H9 (cell line): ENCODE measurements around the gene SSTR5. TPM values are rescaled to one million over a fixed set of nuclear protein-coding genes. Genes with fewer than 3 reads are reported as not detected.

Experiments used
- DNase-seq: peaks from one replicate; pipeline ENCODE4 v3.0.0-alpha.2; 2017
- H2AFZ ChIP-seq: one replicate; pipeline ENCODE4 v1.6.1; 2013; ENCODE audit warnings: mild to moderate bottlenecking, low read length, control low read depth, moderate library complexity
- H2AK5ac ChIP-seq: 2 replicates; pipeline ENCODE4 v1.6.1; 2013; ENCODE audit warnings: low read length, control low read depth, mixed read lengths; ENCODE audit not compliant: insufficient read length
- H2BK120ac ChIP-seq: one replicate; pipeline ENCODE4 v1.6.1; 2013; ENCODE audit warnings: low read depth, mild to moderate bottlenecking, low read length, control low read depth, inconsistent platforms; ENCODE audit not compliant: poor library complexity, severe bottlenecking
- H2BK12ac ChIP-seq: 2 replicates; pipeline ENCODE4 v1.6.1; 2013; ENCODE audit warnings: low read length, control low read depth, mixed read lengths, low read depth; ENCODE audit not compliant: insufficient read length
- H2BK15ac ChIP-seq: 2 replicates; pipeline ENCODE4 v1.6.1; 2013; ENCODE audit warnings: low read depth, low read length, control low read depth
- H2BK20ac ChIP-seq: one replicate; pipeline ENCODE4 v1.6.1; 2013; ENCODE audit warnings: low read depth, mild to moderate bottlenecking, low read length, control low read depth, inconsistent platforms; ENCODE audit not compliant: poor library complexity, severe bottlenecking
- H2BK5ac ChIP-seq: 2 replicates; pipeline ENCODE4 v1.6.1; 2013; ENCODE audit warnings: low read length, control low read depth, mixed read lengths; ENCODE audit not compliant: insufficient read length
- H3K14ac ChIP-seq: 2 replicates; pipeline ENCODE4 v1.6.1; 2013; ENCODE audit warnings: low read length, control low read depth; ENCODE audit not compliant: insufficient read depth
- H3K18ac ChIP-seq: 2 replicates; pipeline ENCODE4 v1.6.1; 2013; ENCODE audit warnings: low read depth, mild to moderate bottlenecking, mixed read lengths, low read length, control low read depth; ENCODE audit not compliant: insufficient read length
- H3K23ac ChIP-seq: 2 replicates; pipeline ENCODE4 v1.6.1; 2013; ENCODE audit warnings: low read length, control low read depth, mixed read lengths, low read depth; ENCODE audit not compliant: insufficient read length
- H3K23me2 ChIP-seq: 2 replicates; pipeline ENCODE4 v1.6.1; 2013; ENCODE audit warnings: low read depth, mild to moderate bottlenecking, mixed read lengths, low read length, control low read depth; ENCODE audit not compliant: insufficient read length, poor library complexity, severe bottlenecking
- H3K27ac ChIP-seq: 2 replicates; pipeline ENCODE4 v1.5.1; 2013; ENCODE audit warnings: low read length, control low read depth, mixed read lengths, low read depth; ENCODE audit not compliant: insufficient read length
- H3K27me3 ChIP-seq: 2 replicates; pipeline ENCODE4 v1.6.1; 2013; ENCODE audit warnings: low read length, control low read depth, inconsistent platforms; ENCODE audit not compliant: insufficient read depth
- H3K4ac ChIP-seq: 2 replicates; pipeline ENCODE4 v1.6.1; 2013; ENCODE audit warnings: low read depth, mild to moderate bottlenecking, control low read depth, inconsistent platforms, low read length, moderate library complexity
- H3K4me1 ChIP-seq: 2 replicates; pipeline ENCODE4 v1.6.1; 2013; ENCODE audit warnings: low read length, control low read depth, inconsistent platforms; ENCODE audit not compliant: insufficient read depth
- H3K4me2 ChIP-seq: 2 replicates; pipeline ENCODE4 v1.6.1; 2013; ENCODE audit warnings: low read length, control low read depth, mixed read lengths; ENCODE audit not compliant: insufficient read length, insufficient read depth
- H3K56ac ChIP-seq: 2 replicates; pipeline ENCODE4 v1.6.1; 2013; ENCODE audit warnings: low read depth, mild to moderate bottlenecking, mixed read lengths, low read length, control low read depth; ENCODE audit not compliant: insufficient read length
- H3K79me1 ChIP-seq: 2 replicates; pipeline ENCODE4 v1.6.1; 2013; ENCODE audit warnings: low read depth, mild to moderate bottlenecking, moderate library complexity, low read length, control low read depth, inconsistent platforms; ENCODE audit not compliant: insufficient read depth, poor library complexity, severe bottlenecking
- H3K79me2 ChIP-seq: 2 replicates; pipeline ENCODE4 v1.6.1; 2013; ENCODE audit warnings: low read length, control low read depth, inconsistent platforms; ENCODE audit not compliant: insufficient read depth
- H3K9ac ChIP-seq: 2 replicates; pipeline ENCODE4 v1.6.1; 2013; ENCODE audit warnings: low read length, control low read depth, mixed read lengths; ENCODE audit not compliant: insufficient read length; ENCODE audit errors: extremely low read depth
- H3K9me3 ChIP-seq: one replicate; pipeline ENCODE4 v1.6.1; 2013; ENCODE audit warnings: low read depth, low read length, inconsistent platforms; ENCODE audit not compliant: control insufficient read depth
- H3T11ph ChIP-seq: one replicate; pipeline ENCODE4 v1.6.1; 2013; ENCODE audit warnings: mild to moderate bottlenecking, low read length, control low read depth, inconsistent platforms
- H4K20me1 ChIP-seq: one replicate; pipeline ENCODE4 v1.6.1; 2013; ENCODE audit not compliant: control insufficient read depth, insufficient read length, insufficient read depth
- H4K5ac ChIP-seq: 2 replicates; pipeline ENCODE4 v1.6.1; 2013; ENCODE audit warnings: low read depth, mild to moderate bottlenecking, mixed read lengths, low read length, control low read depth; ENCODE audit not compliant: insufficient read length
- H4K8ac ChIP-seq: replicated peaks from 2 replicates; pipeline ENCODE4 v1.6.1; 2013; ENCODE audit warnings: low read length, control low read depth, mixed read lengths, low read depth; ENCODE audit not compliant: insufficient read length
- H4K91ac ChIP-seq: 2 replicates; pipeline ENCODE4 v1.6.1; 2013; ENCODE audit warnings: low read depth, mild to moderate bottlenecking, moderate library complexity, mixed read lengths, low read length, control low read depth; ENCODE audit not compliant: insufficient read length
- H3K27ac Mint-ChIP-seq, 3 experiments: 2 replicates in 2 of 3; 3 replicates in 1 of 3; pipeline ENCODE4 v1.8.0; 2020 to 2021; ENCODE audit warnings: mixed read lengths in 3 of 3, mild to moderate bottlenecking in 1 of 3, moderate library complexity in 1 of 3
- H3K27me3 Mint-ChIP-seq: 2 replicates; pipeline ENCODE4 v1.8.0; 2021; ENCODE audit warnings: low read depth, mild to moderate bottlenecking, moderate library complexity, mixed read lengths
- H3K36me3 Mint-ChIP-seq, 3 experiments: 2 replicates in 2 of 3; 3 replicates in 1 of 3; pipeline ENCODE4 v1.8.0; 2020 to 2021; ENCODE audit warnings: low read depth in 3 of 3, mixed read lengths in 3 of 3; ENCODE audit not compliant: insufficient read depth in 1 of 3
- H3K4me1 Mint-ChIP-seq, 2 experiments: 2 replicates each; pipeline ENCODE4 v1.8.0; 2020; ENCODE audit warnings: mixed read lengths in 2 of 2
- H3K4me3 Mint-ChIP-seq, 2 experiments: 2 replicates in 1 of 2; 3 replicates in 1 of 2; pipeline ENCODE4 v1.8.0; 2020 to 2021; ENCODE audit warnings: mild to moderate bottlenecking in 2 of 2, mixed read lengths in 2 of 2, moderate library complexity in 1 of 2
- H3K9me3 Mint-ChIP-seq, 2 experiments: 2 replicates in 1 of 2; 3 replicates in 1 of 2; pipeline ENCODE4 v1.8.0; 2020; ENCODE audit warnings: mild to moderate bottlenecking in 2 of 2, mixed read lengths in 2 of 2, moderate library complexity in 1 of 2
- WGBS: extraction: QIAGEN DNeasy Blood & Tissue Kit; methylation state at CpG from one replicate; pipeline ENCODE4 v1.1.7; 2013; ENCODE audit warnings: missing lambda C conversion rate, low lambda C conversion rate, mixed read lengths; ENCODE audit not compliant: insufficient read length; ENCODE audit errors: extremely low coverage; 5-methylcytosine and 5-hydroxymethylcytosine counted together
- total RNA-seq: library from RNA; stranded (reverse); gene quantifications from 2 replicates; pipeline ENCODE4 v1.2.1, GENCODE V29; 2021
- TF ChIP-seq, protein P1 (sequence below): fragments of 200-600 bp; sonication (generic); conservative IDR thresholded peaks from 3 replicates; pipeline ENCODE4 v1.8.0; 2021; ENCODE audit warnings: antibody characterized with exemption, mild to moderate bottlenecking

Gene SSTR5
- total RNA-seq, 1 experiment from 2014 or later, result 0.22 TPM

DNA sequence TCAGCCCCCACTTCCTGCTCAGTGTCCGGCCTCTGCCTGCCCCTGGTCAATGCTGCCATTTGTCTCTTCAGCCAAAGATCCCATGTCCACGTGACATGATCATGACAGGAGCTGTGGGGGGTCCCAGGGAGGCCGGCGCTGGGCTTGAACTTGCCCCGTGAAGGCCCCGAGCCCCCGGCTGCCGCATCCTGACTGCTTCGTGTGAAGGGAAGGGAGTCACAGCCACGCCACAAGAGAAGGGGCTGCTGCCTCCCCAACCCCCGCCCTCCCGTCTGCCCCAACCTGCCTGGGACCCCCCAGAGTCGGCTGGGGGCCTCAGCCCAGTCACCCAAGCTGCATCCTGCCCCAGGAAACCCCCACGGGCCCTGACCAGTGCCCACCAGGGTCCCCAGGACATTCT lies 14.3 kb upstream of the SSTR5 start:
- H3K56ac ChIP-seq, result no peak overlapping the region

More for the DNA sequence above, 14.3 kb upstream of the SSTR5 start:
- no CpG with 5 or more reads among the region's 14 CpGs for WGBS
- Mint-ChIP-seq H3K27me3 (peaks cover 13% of the 10 kb centered on the region), H3K4me1 (0 out of 4 replicates have a peak, but pooled peaks cover 0 to 2% of the 10 kb centered on the region in 2 experiments), H3K4me3 (no peak overlapping the region), H3K27ac (no peak overlapping the region), H3K36me3 (peaks cover 2 to 5% (median 4%) of the 10 kb centered on the region in 3 experiments; a peak in 5 of 7 replicates), H3K9me3 (peaks cover 5 to 7% of the 10 kb centered on the region in 2 experiments)
- Histone ChIP-seq H3K4me1 (no peaks in the 10 kb centered on the region), H3T11ph (no peak overlapping the region), H3K14ac (no peak overlapping the region), H3K27me3 (no peaks in the 10 kb centered on the region), H2AK5ac (no peak overlapping the region), H3K23ac (no peak overlapping the region), H4K20me1 (no peaks in the 10 kb centered on the region), H2AFZ (no peak overlapping the region), H3K4ac (no peak overlapping the region), H3K9ac (no peak overlapping the region), H2BK20ac (no peak overlapping the region), H3K27ac (no peak overlapping the region), H3K4me2 (no peak overlapping the region), H2BK12ac (no peak overlapping the region), H2BK15ac (no peak overlapping the region), H3K79me1 (no peaks in the 10 kb centered on the region), H4K91ac (no peak overlapping the region), H4K5ac (no peak overlapping the region), H3K18ac (no peak overlapping the region), H3K79me2 (no peaks in the 10 kb centered on the region), H2BK120ac (no peak overlapping the region), H3K23me2 (no peaks in the 10 kb centered on the region), H3K9me3 (no peaks in the 10 kb centered on the region), H4K8ac (no peak overlapping the region), H2BK5ac (no peak overlapping the region)
- DNase-seq, result no peak
- TF ChIP-seq, protein P1, sequence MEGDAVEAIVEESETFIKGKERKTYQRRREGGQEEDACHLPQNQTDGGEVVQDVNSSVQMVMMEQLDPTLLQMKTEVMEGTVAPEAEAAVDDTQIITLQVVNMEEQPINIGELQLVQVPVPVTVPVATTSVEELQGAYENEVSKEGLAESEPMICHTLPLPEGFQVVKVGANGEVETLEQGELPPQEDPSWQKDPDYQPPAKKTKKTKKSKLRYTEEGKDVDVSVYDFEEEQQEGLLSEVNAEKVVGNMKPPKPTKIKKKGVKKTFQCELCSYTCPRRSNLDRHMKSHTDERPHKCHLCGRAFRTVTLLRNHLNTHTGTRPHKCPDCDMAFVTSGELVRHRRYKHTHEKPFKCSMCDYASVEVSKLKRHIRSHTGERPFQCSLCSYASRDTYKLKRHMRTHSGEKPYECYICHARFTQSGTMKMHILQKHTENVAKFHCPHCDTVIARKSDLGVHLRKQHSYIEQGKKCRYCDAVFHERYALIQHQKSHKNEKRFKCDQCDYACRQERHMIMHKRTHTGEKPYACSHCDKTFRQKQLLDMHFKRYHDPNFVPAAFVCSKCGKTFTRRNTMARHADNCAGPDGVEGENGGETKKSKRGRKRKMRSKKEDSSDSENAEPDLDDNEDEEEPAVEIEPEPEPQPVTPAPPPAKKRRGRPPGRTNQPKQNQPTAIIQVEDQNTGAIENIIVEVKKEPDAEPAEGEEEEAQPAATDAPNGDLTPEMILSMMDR, result no peak
